ENCODE measurements around the gene CLDN10.
"Not testable (repeated sequence)": the region's sequence is repeated elsewhere in the genome, so short reads cannot be mapped to it uniquely, and the experiment has no call there.

The CLDN10 gene

GRCh38 chr13:95564733-95565291, 12.3 kb downstream of the CLDN10 start:
- Histone ChIP-seq H3K36me3 (ENCODE audit: control insufficient read depth, insufficient read depth, low read length) (no peaks in the 10 kb centered on the region), H3K9me3 (ENCODE audit: control insufficient read depth, low read length) (no peaks in the 10 kb centered on the region), H3K4me3 (ENCODE audit: extremely low read depth, insufficient read depth, low read length, poor library complexity, severe bottlenecking) (no peak overlapping the region), H3K4me1 (ENCODE audit: control insufficient read depth, insufficient read depth, low read length, poor library complexity, severe bottlenecking) (no peaks in the 10 kb centered on the region), H3K27ac (ENCODE audit: low read depth, low read length, severe bottlenecking) (no peak overlapping the region)
- 72 to 94% methylated on average over 2 to 5 of the region's 5 CpGs for WGBS, 2 experiments (ENCODE audit: insufficient coverage in 2 of 2)

- H3K9me3 ChIP-seq (ENCODE audit: control insufficient read depth, low read length); H3K27ac ChIP-seq (ENCODE audit: low read depth, low read length, severe bottlenecking); H3K4me3 ChIP-seq (ENCODE audit: extremely low read depth, insufficient read depth, low read length, poor library complexity, severe bottlenecking); H3K4me1 ChIP-seq (ENCODE audit: control insufficient read depth, insufficient read depth, low read length, poor library complexity, severe bottlenecking); H3K36me3 ChIP-seq (ENCODE audit: control insufficient read depth, insufficient read depth, low read length): not testable (repeated sequence)
- no CpG with 5 or more reads among the region's 1 CpG for WGBS, 2 experiments (ENCODE audit: insufficient coverage in 2 of 2)
Measured at GRCh38 chr13:95565758-95566157, 13.2 kb downstream of the CLDN10 start.

GRCh38 chr13:95568131-95568530, 15.6 kb downstream of the CLDN10 start:
- no peak overlapping the region for H3K27ac ChIP-seq (ENCODE audit: low read depth, low read length, severe bottlenecking)
- H3K4me3 ChIP-seq (ENCODE audit: extremely low read depth, insufficient read depth, low read length, poor library complexity, severe bottlenecking): no peak overlapping the region
- H3K4me1 ChIP-seq (ENCODE audit: control insufficient read depth, insufficient read depth, low read length, poor library complexity, severe bottlenecking): no peaks in the 10 kb centered on the region
- 75% methylated on average over 2 of the region's 2 CpGs; no CpG with 5 or more reads in 1 of the 2 experiments for WGBS, 2 experiments (ENCODE audit: insufficient coverage in 2 of 2)
- no peaks in the 10 kb centered on the region for H3K9me3 ChIP-seq (ENCODE audit: control insufficient read depth, low read length)
- H3K36me3 ChIP-seq (ENCODE audit: control insufficient read depth, insufficient read depth, low read length): no peaks in the 10 kb centered on the region

DNA sequence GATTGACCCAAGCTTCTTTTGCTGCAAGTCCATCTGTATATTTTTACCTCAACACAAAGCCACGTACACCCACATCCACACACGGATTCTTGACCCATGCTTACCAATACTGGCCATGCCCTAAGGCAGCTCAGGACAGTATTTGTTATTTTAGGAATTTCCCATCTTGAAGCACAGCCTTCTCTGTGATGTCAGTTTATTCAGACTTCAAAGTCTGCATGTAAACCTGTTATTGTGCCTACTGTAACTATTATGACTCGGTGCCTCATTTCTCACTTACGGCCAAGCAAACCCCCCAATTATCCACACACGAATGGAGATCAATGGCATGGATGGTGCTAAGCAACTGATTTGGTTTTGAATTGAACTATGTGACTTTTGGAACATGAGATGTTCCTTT, 17.5 kb downstream of the CLDN10 start:
- no peak overlapping the region for H3K4me3 ChIP-seq (ENCODE audit: extremely low read depth, insufficient read depth, low read length, poor library complexity, severe bottlenecking)
- H3K36me3 ChIP-seq (ENCODE audit: control insufficient read depth, insufficient read depth, low read length): no peaks in the 10 kb centered on the region
- H3K4me1 ChIP-seq (ENCODE audit: control insufficient read depth, insufficient read depth, low read length, poor library complexity, severe bottlenecking): no peaks in the 10 kb centered on the region
- no peak overlapping the region for H3K27ac ChIP-seq (ENCODE audit: low read depth, low read length, severe bottlenecking)
- WGBS, 2 experiments (ENCODE audit: insufficient coverage in 2 of 2): 100% methylated on average over 1 of the region's 5 CpGs
- no peaks in the 10 kb centered on the region for H3K9me3 ChIP-seq (ENCODE audit: control insufficient read depth, low read length)

DNA sequence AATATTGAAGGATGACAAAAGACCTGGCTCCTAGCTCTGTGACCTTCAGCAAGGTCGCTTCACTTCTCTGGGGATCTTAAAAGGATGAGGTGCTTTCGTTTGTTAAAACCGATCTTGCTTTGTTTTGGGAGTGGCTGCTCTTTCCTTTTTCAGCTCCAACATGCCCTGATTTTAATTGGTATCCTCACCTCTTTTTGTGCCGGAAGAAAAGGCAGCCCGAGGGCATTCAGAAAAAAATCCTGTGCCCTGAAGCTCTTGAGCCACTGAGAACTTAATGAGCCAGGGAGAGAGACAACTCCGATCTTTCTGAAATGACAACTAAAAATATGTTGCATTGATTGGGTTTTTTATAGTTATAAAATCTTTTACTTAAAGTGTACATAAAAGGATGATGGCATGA, 19.4 kb downstream of the CLDN10 start:
- H3K4me1 ChIP-seq (ENCODE audit: control insufficient read depth, insufficient read depth, low read length, poor library complexity, severe bottlenecking): no peaks in the 10 kb centered on the region
- H3K27ac ChIP-seq (ENCODE audit: low read depth, low read length, severe bottlenecking): no peak overlapping the region
- 63 to 67% methylated on average over 5 to 6 of the region's 6 CpGs for WGBS, 2 experiments (ENCODE audit: insufficient coverage in 2 of 2)
- no peaks in the 10 kb centered on the region for H3K9me3 ChIP-seq (ENCODE audit: control insufficient read depth, low read length)
- no peak overlapping the region for H3K4me3 ChIP-seq (ENCODE audit: extremely low read depth, insufficient read depth, low read length, poor library complexity, severe bottlenecking)
- H3K36me3 ChIP-seq (ENCODE audit: control insufficient read depth, insufficient read depth, low read length): peaks cover 10% of the 10 kb centered on the region

DNA sequence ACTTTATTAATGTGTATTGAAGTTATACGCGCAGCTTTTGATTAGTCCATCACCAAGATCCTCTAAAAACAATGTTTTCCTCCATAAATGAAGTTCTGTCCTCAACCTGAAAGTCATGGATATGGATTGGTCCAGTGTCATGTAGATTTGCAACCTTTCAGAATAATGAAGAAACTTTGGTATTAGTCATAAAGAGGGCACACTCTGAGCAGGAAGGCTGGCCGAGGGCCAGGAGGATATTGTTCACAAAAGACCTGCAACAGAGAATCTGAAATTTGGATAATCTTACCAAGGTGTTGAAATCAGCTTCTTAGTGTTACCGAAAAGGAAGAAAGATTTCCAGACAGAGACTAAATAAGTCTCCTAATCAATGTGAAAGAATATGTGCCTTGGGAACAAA, 20.7 kb downstream of the CLDN10 start:
- H3K27ac ChIP-seq (ENCODE audit: low read depth, low read length, severe bottlenecking): no peak overlapping the region
- H3K36me3 ChIP-seq (ENCODE audit: control insufficient read depth, insufficient read depth, low read length): peaks cover 19% of the 10 kb centered on the region
- 100% methylated on average over 1 of the region's 4 CpGs; no CpG with 5 or more reads in 1 of the 2 experiments for WGBS, 2 experiments (ENCODE audit: insufficient coverage in 2 of 2)
- no peaks in the 10 kb centered on the region for H3K9me3 ChIP-seq (ENCODE audit: control insufficient read depth, low read length)
- no peaks in the 10 kb centered on the region for H3K4me1 ChIP-seq (ENCODE audit: control insufficient read depth, insufficient read depth, low read length, poor library complexity, severe bottlenecking)
- H3K4me3 ChIP-seq (ENCODE audit: extremely low read depth, insufficient read depth, low read length, poor library complexity, severe bottlenecking): no peak overlapping the region

DNA sequence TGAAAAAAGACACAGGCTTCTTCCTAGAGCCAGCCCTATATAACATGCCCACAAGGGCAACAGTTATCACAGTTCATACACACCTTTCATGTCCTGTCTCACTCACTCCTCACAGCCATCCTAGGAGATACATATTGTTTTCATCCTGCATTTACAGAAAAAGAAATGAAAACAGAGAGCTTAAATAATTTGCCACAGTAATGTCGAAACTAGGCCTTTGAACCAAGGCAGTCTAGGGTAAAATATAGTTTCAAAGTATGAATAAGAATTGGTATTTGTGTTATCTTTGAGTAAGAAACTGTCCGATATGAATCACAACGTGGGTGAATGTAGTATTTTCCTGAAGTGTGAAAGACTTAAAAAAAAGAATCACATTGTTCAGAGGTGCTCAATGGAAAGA, 26.8 kb downstream of the CLDN10 start:
- Histone ChIP-seq H3K4me3 (ENCODE audit: extremely low read depth, insufficient read depth, low read length, poor library complexity, severe bottlenecking) (no peak overlapping the region), H3K9me3 (ENCODE audit: control insufficient read depth, low read length) (no peaks in the 10 kb centered on the region), H3K4me1 (ENCODE audit: control insufficient read depth, insufficient read depth, low read length, poor library complexity, severe bottlenecking) (no peaks in the 10 kb centered on the region), H3K27ac (ENCODE audit: low read depth, low read length, severe bottlenecking) (no peak overlapping the region), H3K36me3 (ENCODE audit: control insufficient read depth, insufficient read depth, low read length) (peaks cover 76% of the 10 kb centered on the region)
- WGBS, 2 experiments (ENCODE audit: insufficient coverage in 2 of 2): 94 to 96% methylated on average over 3 of the region's 3 CpGs

DNA sequence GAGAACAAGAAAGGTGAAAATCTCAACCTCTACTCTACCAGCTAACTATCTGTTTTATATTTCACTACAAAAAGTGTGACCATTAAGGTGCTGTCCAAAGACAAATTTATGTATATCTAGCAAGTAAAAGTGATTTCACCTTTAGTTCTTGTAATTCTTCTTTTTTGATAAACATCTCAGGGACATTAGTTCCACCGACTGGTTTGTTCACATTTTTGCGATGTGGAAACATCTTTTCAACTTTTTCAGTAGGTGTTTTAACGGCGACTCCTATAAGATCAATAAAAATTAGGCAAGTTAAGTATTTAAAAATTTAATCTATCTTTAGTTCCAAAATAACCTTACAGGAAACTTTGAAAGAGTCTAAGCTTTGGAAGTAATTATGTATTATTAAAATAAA, 33.3 kb downstream of the CLDN10 start:
- 100% methylated on average over 1 of the region's 4 CpGs; no CpG with 5 or more reads in 1 of the 2 experiments for WGBS, 2 experiments (ENCODE audit: insufficient coverage in 2 of 2)
- peaks cover 91% of the 10 kb centered on the region for H3K36me3 ChIP-seq (ENCODE audit: control insufficient read depth, insufficient read depth, low read length)
- H3K4me1 ChIP-seq (ENCODE audit: control insufficient read depth, insufficient read depth, low read length, poor library complexity, severe bottlenecking): no peaks in the 10 kb centered on the region

GRCh38 chr13:95588134-95588533, 35.6 kb downstream of the CLDN10 start:
- H3K36me3 ChIP-seq (ENCODE audit: control insufficient read depth, insufficient read depth, low read length): peaks cover 81% of the 10 kb centered on the region
- no peak overlapping the region for H3K27ac ChIP-seq (ENCODE audit: low read depth, low read length, severe bottlenecking)
- no peak overlapping the region for H3K4me3 ChIP-seq (ENCODE audit: extremely low read depth, insufficient read depth, low read length, poor library complexity, severe bottlenecking)
- no peaks in the 10 kb centered on the region for H3K9me3 ChIP-seq (ENCODE audit: control insufficient read depth, low read length)
- H3K4me1 ChIP-seq (ENCODE audit: control insufficient read depth, insufficient read depth, low read length, poor library complexity, severe bottlenecking): no peaks in the 10 kb centered on the region
- no CpG with 5 or more reads among the region's 3 CpGs for WGBS, 2 experiments (ENCODE audit: insufficient coverage in 2 of 2)

More for the DNA sequence above, 33.3 kb downstream of the CLDN10 start:
- Histone ChIP-seq H3K27ac (ENCODE audit: low read depth, low read length, severe bottlenecking) (no peak overlapping the region), H3K9me3 (ENCODE audit: control insufficient read depth, low read length) (no peaks in the 10 kb centered on the region), H3K4me3 (ENCODE audit: extremely low read depth, insufficient read depth, low read length, poor library complexity, severe bottlenecking) (no peak overlapping the region)

DNA sequence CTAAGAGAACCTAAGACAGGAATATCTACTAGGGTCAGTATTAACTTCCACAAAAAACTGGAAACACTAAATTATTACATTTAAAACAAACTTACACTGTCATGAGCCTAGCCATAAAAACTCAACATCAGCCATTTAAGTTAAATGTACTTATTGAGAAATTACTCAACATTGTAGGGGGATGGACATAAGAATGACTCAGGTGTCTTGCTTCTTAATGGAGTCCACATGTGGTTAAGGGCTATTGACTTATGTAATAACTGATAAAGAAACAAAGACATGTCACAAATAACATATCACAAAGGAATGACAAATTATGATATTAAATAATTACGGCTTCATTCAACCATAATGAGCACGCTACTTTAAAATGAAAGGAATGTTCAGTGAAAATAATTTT, 36.2 kb downstream of the CLDN10 start:
- H3K9me3 ChIP-seq (ENCODE audit: control insufficient read depth, low read length): no peaks in the 10 kb centered on the region
- H3K4me1 ChIP-seq (ENCODE audit: control insufficient read depth, insufficient read depth, low read length, poor library complexity, severe bottlenecking): no peaks in the 10 kb centered on the region
- H3K27ac ChIP-seq (ENCODE audit: low read depth, low read length, severe bottlenecking): no peak overlapping the region
- WGBS, 2 experiments (ENCODE audit: insufficient coverage in 2 of 2): no CpG with 5 or more reads among the region's 2 CpGs
- no peak overlapping the region for H3K4me3 ChIP-seq (ENCODE audit: extremely low read depth, insufficient read depth, low read length, poor library complexity, severe bottlenecking)
- H3K36me3 ChIP-seq (ENCODE audit: control insufficient read depth, insufficient read depth, low read length): peaks cover 76% of the 10 kb centered on the region

DNA sequence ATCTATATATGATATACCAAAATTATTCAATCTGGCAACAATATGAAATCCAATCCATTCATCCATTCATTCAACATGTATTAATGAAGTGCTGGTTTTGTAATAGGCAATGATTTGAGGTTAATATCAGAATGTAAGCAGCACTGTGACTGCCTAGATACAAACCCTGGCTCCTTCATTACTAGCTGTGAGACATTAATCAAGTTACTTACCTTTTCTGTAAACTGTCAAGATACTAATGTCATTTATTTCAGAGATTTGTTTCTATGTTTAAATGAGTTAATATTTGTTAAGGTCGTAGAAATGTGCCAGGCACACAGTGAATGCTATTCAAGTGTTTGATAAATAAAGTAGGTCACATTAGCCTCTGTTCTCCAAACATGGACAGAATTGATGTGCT, 40.9 kb downstream of the CLDN10 start:
- Histone ChIP-seq H3K4me1 (ENCODE audit: control insufficient read depth, insufficient read depth, low read length, poor library complexity, severe bottlenecking) (no peaks in the 10 kb centered on the region), H3K9me3 (ENCODE audit: control insufficient read depth, low read length) (no peaks in the 10 kb centered on the region), H3K27ac (ENCODE audit: low read depth, low read length, severe bottlenecking) (no peak overlapping the region), H3K4me3 (ENCODE audit: extremely low read depth, insufficient read depth, low read length, poor library complexity, severe bottlenecking) (no peak overlapping the region), H3K36me3 (ENCODE audit: control insufficient read depth, insufficient read depth, low read length) (peaks cover 48% of the 10 kb centered on the region)
- no CpG with 5 or more reads among the region's 1 CpG for WGBS, 2 experiments (ENCODE audit: insufficient coverage in 2 of 2)
